GM21576 (cell line): ENCODE data around the gene THOC2.
"Not testable (repeated sequence)": the region's sequence is repeated elsewhere in the genome, so short reads cannot be mapped to it uniquely, and the experiment has no call there.

Experiments used
- ATAC-seq: cut with Tn5 transposase; IDR thresholded peaks from one replicate; pipeline ENCODE4 v1.9.1; 2021; ENCODE audit warnings: mild to moderate bottlenecking, moderate library complexity; ENCODE audit not compliant: unreplicated experiment

THOC2 gene

GRCh38 chrX:123736333-123736921 is 3.6 kb upstream of the THOC2 start:
- ATAC-seq = no peak

DNA sequence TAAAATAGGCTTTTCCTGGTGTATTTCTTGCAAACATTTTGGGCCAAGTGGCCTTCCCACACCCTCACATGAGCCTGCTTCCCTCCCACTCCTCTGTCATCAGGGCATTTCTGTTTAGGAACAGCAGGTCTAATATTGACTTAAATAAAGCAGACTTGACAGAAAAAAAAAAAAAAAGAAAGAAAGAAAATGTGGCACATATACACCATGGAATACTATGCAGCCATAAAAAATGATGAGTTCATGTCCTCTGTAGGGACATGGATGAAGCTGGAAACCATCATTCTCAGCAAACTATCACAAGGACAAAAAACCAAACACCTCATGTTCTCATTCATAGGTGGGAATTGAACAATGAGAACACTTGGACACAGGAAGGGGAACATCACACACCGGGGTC is 2.3 kb upstream of the THOC2 start:
- ATAC-seq = not testable (repeated sequence)

DNA sequence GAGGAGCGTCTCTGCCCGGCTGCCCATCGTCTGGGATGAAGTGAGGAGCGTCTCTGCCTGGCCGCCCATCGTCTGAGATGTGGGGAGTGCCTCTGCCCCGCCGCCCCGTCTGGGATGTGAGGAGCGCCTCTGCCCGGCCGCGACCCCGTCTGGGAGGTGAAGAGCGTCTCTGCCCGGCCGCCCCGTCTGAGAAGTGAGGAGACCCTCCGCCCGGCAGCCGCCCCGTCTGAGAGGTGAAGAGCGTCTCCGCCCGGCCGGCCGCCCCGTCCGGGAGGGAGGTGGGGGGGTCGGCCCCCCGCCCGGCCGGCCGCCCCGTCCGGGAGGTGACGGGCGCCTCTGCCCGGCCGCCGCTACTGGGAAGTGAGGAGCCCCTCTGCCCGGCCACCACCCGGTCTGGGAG is 1.2 kb upstream of the THOC2 start:
- ATAC-seq = not testable (repeated sequence)

- peak; percentile 12 for ATAC-seq
These were observed 724 bp downstream of the THOC2 start for GRCh38 chrX:123731987-123732669.

GRCh38 chrX:123731258-123731986 is 1.4 kb downstream of the THOC2 start:
- ATAC-seq = no peak

- no peak for ATAC-seq
These were observed 4.3 kb downstream of the THOC2 start for GRCh38 chrX:123728554-123728953.

DNA sequence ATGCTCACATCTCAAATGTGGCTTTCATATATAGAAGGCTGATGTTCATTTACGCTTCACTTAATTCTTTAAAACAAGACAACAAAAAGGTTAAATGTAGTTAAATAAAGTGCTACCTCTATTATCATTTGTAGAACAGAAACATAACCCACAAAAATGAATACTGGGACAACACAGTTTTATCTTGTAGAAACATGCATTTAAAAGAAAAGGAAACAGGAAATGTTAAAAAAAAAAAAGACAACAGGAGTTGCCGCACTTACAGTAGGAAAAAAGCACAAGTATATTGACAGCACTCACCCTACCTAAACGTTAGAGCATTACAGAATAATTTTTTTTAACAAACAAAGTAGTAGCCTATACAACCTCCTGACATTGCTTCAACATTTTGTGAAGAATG is 4.8 kb downstream of the THOC2 start:
- no peak for ATAC-seq

GRCh38 chrX:123722193-123722592 is 10.7 kb downstream of the THOC2 start:
- not testable (repeated sequence) for ATAC-seq

DNA sequence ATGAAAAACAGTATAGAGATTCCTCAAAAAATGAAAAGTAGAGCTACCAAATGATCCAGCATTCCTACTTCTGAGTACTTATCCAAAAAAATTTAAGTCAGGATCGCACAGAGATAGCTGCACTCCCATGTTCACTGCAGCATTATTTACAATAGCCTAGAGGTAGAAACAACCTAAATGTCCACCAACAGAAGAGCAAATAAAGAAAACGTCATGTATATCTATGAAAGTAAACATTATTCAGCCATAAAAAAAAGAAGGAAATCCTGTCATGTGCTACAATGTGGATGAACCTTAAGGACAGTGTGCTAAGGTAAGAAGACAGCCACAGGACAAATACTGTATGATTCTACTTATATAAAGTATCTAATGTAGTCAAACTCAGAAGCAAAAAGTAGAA is 12.4 kb downstream of the THOC2 start:
- no peak for ATAC-seq

- ATAC-seq = no peak
These were observed 19.0 kb downstream of the THOC2 start for GRCh38 chrX:123713841-123714240.

DNA sequence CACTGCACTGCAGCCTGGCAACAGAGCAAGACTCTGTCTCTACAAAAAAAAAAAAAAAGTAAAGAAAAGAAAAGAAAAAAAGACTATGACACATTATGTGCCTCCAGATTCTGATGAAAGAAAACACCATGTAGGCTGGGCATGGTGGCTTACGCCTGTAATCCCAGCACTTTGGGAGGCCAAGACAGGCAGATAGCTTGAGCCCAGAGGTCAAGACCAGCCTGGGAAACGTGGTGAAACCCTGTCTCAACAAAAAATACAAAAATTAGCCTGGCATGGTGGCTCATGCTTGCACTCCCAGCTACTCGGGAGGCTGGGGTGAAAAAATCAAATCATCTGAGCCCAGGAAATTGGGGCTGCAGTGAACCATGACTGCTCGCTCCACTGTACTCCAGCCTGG is 19.4 kb downstream of the THOC2 start:
- ATAC-seq = no peak

DNA sequence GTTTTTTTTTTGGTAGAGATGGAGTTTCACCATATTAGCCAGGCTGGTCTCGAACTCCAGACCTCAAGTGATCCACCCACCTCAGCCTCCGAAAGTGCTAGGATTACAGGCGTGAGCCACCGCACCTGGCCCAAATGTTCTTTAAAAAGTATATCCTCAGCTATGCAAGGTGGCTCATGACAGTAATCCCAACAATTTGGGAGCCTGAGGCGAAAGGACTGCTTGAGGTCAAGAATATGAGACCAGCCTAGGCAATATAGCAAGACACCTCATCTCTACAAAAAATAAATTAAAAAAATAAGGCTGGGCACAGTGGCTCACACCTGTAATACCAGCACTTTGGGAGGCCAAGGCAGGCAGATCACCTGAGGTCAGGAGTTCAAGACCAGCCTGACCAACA is 21.7 kb downstream of the THOC2 start:
- ATAC-seq = not testable (repeated sequence)

DNA sequence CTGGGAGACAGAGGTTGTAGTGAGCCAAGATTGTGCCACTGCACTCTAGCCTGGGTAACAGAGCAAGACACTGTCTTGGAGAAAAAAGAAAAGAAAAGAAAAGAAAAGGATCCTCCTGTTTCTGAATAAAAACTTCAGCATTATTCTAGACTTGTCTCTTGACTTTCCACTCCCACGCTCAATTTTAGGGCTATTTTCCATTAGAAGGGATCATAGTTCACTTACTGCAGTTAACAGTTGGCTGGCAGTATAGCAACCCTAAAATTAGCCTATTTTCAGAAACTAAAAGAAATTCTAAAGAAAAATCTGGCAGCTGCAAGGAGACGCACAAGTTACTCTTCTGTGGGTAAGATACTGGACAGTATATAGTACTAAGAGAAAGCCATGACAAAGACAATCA is 28.1 kb downstream of the THOC2 start:
- ATAC-seq = no peak

DNA sequence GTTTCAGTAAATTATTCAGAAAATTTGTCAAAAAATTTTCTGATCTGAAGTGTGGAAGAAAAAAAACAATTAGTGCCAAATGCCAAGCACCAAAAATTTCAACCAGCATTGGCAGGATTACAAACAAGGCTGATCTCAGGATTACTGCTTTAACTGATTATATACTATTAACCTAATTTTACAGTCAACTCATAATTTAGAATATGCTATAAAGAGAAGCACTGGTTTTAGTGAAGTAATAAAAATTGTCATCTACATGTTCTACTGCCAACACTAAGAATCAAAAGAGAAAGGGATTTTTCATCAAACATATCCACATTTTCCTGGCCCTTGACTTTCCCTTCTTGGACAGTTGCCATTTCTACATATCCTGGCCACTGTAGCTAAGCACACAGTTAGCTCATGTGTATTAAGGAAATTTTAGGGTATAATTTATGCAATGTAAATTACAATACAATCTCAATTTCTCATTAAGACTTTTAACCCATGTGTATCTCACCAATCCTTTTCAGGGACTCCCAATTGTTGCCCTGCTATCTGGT is 33.8 kb downstream of the THOC2 start:
- ATAC-seq = no peak

DNA sequence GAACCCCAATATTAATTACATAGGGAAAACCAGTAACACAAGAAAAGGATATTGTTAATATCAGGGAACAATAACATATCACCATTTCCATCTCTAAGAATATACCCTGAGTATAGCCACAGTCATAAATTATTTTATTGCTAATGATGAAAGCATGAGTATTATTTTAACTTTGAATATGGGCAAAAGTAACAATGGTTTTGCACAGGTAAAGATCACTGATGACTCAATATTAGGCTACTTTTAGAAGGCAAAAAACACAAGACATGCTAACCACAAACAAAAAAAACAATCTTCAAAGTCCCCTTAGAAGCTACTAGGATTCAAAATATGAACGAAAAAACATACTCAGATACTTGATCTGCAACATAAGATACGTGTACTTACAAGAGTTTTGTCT is 36.5 kb downstream of the THOC2 start:
- no peak for ATAC-seq

- ATAC-seq = no peak
These were observed 37.6 kb downstream of the THOC2 start for GRCh38 chrX:123695242-123695641.

DNA sequence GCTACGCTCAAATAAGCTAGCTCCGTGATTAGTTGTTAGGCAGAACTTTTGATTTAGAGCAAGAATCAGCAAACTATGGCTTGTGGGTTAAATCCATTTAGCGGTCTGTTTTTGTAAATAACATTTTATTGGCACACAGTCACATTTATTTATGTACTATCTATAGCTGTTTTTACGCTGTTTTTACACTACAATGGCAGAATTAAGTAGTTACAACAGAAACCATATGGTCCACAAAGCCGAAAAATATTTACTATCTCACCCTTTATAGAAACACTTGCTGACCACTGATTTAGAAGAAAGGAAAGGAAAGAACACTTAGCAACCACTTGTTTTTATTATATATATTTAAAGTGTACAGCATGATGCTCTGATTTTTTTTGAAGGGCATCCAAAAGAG is 41.1 kb downstream of the THOC2 start:
- ATAC-seq = no peak

GRCh38 chrX:123688524-123688923 is 44.3 kb downstream of the THOC2 start:
- ATAC-seq = no peak

DNA sequence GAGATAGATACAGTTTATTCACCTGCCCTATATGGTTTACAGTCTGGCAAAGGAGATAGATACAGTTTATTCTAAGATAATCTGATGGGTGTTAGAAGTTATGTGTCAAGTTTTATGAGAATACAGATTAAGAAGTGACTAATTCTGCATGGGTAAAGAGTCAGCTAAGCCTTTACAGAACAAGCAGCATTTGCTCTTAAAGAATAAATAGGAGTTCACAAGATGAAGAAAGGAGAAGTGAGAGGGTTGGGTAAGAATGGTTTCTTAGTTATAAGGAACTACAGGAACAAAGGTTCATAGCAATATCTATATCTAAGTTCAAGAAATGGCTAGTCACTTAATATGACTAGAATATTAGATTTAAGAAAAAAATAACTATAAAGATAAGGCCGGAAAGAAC is 47.6 kb downstream of the THOC2 start:
- no peak for ATAC-seq

- no peak for ATAC-seq
These were observed 50.7 kb downstream of the THOC2 start for GRCh38 chrX:123682186-123682585.

DNA sequence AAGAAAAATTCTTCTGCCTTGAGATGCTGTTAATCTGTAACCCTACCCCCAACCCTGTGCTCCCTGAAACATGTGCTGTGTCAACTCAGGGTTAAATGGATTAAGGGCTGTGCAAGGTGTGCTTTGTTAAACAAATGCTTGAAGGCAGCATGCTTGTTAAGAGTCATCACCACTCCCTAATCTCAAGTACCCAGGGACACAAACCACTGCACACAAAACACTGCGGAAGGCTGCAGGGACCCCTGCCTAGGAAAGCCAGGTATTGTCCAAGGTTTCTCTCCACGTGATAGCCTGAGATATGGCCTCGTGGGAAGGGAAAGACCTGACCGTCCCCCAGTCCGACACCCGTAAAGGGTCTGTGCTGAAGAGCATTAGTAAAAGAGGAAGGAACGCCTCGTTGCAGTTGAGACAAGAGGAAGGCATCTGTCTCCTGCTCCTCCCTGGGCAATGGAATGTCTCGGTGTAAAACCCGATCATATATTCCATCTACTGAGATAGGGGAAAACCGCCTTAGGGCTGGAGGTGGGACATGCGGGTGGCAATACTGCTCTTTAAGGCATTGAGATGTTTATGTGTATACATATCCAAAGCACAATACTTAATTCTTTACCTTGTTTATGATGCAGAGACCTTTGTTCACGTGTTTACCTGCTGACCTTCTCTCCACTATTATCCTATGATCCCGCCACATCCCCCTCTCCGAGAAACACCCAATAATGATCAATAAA is 53.0 kb downstream of the THOC2 start:
- ATAC-seq = not testable (repeated sequence)
